ENCODE data around the gene PTGIS. TPM values are rescaled to one million over a fixed set of nuclear protein-coding genes. Genes with fewer than 3 reads are reported as not detected.

Gene PTGIS
- total RNA-seq, 2 experiments from 2014 or later = 0.04 to 0.08 TPM

GRCh38 chr20:49560646-49561045 lies 7.3 kb downstream of the PTGIS start:
- Mint-ChIP-seq H3K9me3 (peaks cover 7% of the 10 kb centered on the region), H3K27ac (no peak overlapping the region), H3K27me3 (peaks cover 86% of the 10 kb centered on the region), H3K36me3 (no peaks in the 10 kb centered on the region), H3K4me1 (no peaks in the 10 kb centered on the region), H3K4me3 (no peak overlapping the region)
- DNase-seq = no peak

- no peak overlapping the region for H3K27ac Mint-ChIP-seq
- DNase-seq = no peak
- peaks cover 8% of the 10 kb centered on the region for H3K9me3 Mint-ChIP-seq
- H3K4me3 Mint-ChIP-seq = no peak overlapping the region
- peaks cover 83% of the 10 kb centered on the region for H3K27me3 Mint-ChIP-seq
- no peaks in the 10 kb centered on the region for H3K36me3 Mint-ChIP-seq
- no peaks in the 10 kb centered on the region for H3K4me1 Mint-ChIP-seq
Observed at GRCh38 chr20:49560186-49560585, 7.8 kb downstream of the PTGIS start.

- H3K36me3 Mint-ChIP-seq = no peaks in the 10 kb centered on the region
- H3K9me3 Mint-ChIP-seq = peaks cover 8% of the 10 kb centered on the region
- DNase-seq = no peak
- no peak overlapping the region for H3K4me3 Mint-ChIP-seq
- no peaks in the 10 kb centered on the region for H3K4me1 Mint-ChIP-seq
- no peak overlapping the region for H3K27ac Mint-ChIP-seq
- peaks cover 83% of the 10 kb centered on the region for H3K27me3 Mint-ChIP-seq
Observed at GRCh38 chr20:49559411-49560081, 8.4 kb downstream of the PTGIS start.

GRCh38 chr20:49558826-49559225 lies 9.1 kb downstream of the PTGIS start:
- no peak for DNase-seq
- peaks cover 76% of the 10 kb centered on the region for H3K27me3 Mint-ChIP-seq
- H3K36me3 Mint-ChIP-seq = no peaks in the 10 kb centered on the region
- peaks cover 8% of the 10 kb centered on the region for H3K9me3 Mint-ChIP-seq
- H3K4me1 Mint-ChIP-seq = no peaks in the 10 kb centered on the region
- H3K27ac Mint-ChIP-seq = no peak overlapping the region
- no peak overlapping the region for H3K4me3 Mint-ChIP-seq

- H3K36me3 Mint-ChIP-seq = no peaks in the 10 kb centered on the region
Observed at GRCh38 chr20:49557449-49557848, 10.5 kb downstream of the PTGIS start.

GRCh38 chr20:49556621-49557020 lies 11.3 kb downstream of the PTGIS start:
- Mint-ChIP-seq H3K4me1 (no peaks in the 10 kb centered on the region), H3K27me3 (peaks cover 66% of the 10 kb centered on the region)

More at GRCh38 chr20:49557449-49557848, 10.5 kb downstream of the PTGIS start:
- H3K27me3 Mint-ChIP-seq = peaks cover 66% of the 10 kb centered on the region
- no peaks in the 10 kb centered on the region for H3K4me1 Mint-ChIP-seq
- H3K9me3 Mint-ChIP-seq = peaks cover 8% of the 10 kb centered on the region
- DNase-seq = no peak
- H3K27ac Mint-ChIP-seq = no peak overlapping the region
- no peak overlapping the region for H3K4me3 Mint-ChIP-seq

GRCh38 chr20:49549801-49550551 lies 18.0 kb downstream of the PTGIS start:
- Mint-ChIP-seq H3K27me3 (peaks cover 21% of the 10 kb centered on the region), H3K4me1 (no peaks in the 10 kb centered on the region), H3K36me3 (no peaks in the 10 kb centered on the region), H3K9me3 (peaks cover 5% of the 10 kb centered on the region), H3K27ac (no peak overlapping the region), H3K4me3 (no peak overlapping the region)
- DNase-seq = no peak

More at GRCh38 chr20:49556621-49557020, 11.3 kb downstream of the PTGIS start:
- no peaks in the 10 kb centered on the region for H3K36me3 Mint-ChIP-seq
- H3K9me3 Mint-ChIP-seq = peaks cover 8% of the 10 kb centered on the region
- no peak for DNase-seq
- no peak overlapping the region for H3K4me3 Mint-ChIP-seq
- no peak overlapping the region for H3K27ac Mint-ChIP-seq

GRCh38 chr20:49548371-49548947 lies 19.5 kb downstream of the PTGIS start:
- no peak for DNase-seq
- H3K27ac Mint-ChIP-seq = no peak overlapping the region
- H3K4me3 Mint-ChIP-seq = no peak overlapping the region
- H3K36me3 Mint-ChIP-seq = no peaks in the 10 kb centered on the region
- no peaks in the 10 kb centered on the region for H3K4me1 Mint-ChIP-seq
- H3K27me3 Mint-ChIP-seq = peaks cover 26% of the 10 kb centered on the region
- peaks cover 5% of the 10 kb centered on the region for H3K9me3 Mint-ChIP-seq

GRCh38 chr20:49545572-49545971 lies 22.4 kb downstream of the PTGIS start:
- Mint-ChIP-seq H3K9me3 (peaks cover 5% of the 10 kb centered on the region), H3K27ac (no peak overlapping the region), H3K36me3 (no peaks in the 10 kb centered on the region), H3K4me3 (no peak overlapping the region), H3K27me3 (peaks cover 15% of the 10 kb centered on the region), H3K4me1 (peaks cover 2% of the 10 kb centered on the region)
- no peak for DNase-seq

- Mint-ChIP-seq H3K36me3 (no peaks in the 10 kb centered on the region), H3K9me3 (peaks cover 5% of the 10 kb centered on the region), H3K27ac (no peak overlapping the region), H3K4me3 (no peak overlapping the region), H3K27me3 (peaks cover 23% of the 10 kb centered on the region), H3K4me1 (peaks cover 2% of the 10 kb centered on the region)
- DNase-seq = no peak
Observed at GRCh38 chr20:49544535-49544934, 23.4 kb downstream of the PTGIS start.

GRCh38 chr20:49543858-49544437 lies 24.0 kb downstream of the PTGIS start:
- peaks cover 29% of the 10 kb centered on the region for H3K27me3 Mint-ChIP-seq
- H3K4me1 Mint-ChIP-seq = peaks cover 2% of the 10 kb centered on the region
- no peaks in the 10 kb centered on the region for H3K36me3 Mint-ChIP-seq
- H3K4me3 Mint-ChIP-seq = no peak overlapping the region
- no peak overlapping the region for H3K27ac Mint-ChIP-seq
- no peak for DNase-seq
- peaks cover 6% of the 10 kb centered on the region for H3K9me3 Mint-ChIP-seq

GRCh38 chr20:49543071-49543857 lies 24.7 kb downstream of the PTGIS start:
- Mint-ChIP-seq H3K4me1 (peaks cover 2% of the 10 kb centered on the region), H3K9me3 (peaks cover 6% of the 10 kb centered on the region), H3K36me3 (no peaks in the 10 kb centered on the region), H3K27me3 (peaks cover 29% of the 10 kb centered on the region), H3K4me3 (no peak overlapping the region), H3K27ac (no peak overlapping the region)
- no peak for DNase-seq

GRCh38 chr20:49542514-49542991 lies 25.4 kb downstream of the PTGIS start:
- H3K4me3 Mint-ChIP-seq = no peak overlapping the region
- no peak for DNase-seq
- no peaks in the 10 kb centered on the region for H3K36me3 Mint-ChIP-seq
- peaks cover 6% of the 10 kb centered on the region for H3K9me3 Mint-ChIP-seq
- no peak overlapping the region for H3K27ac Mint-ChIP-seq
- H3K4me1 Mint-ChIP-seq = peaks cover 2% of the 10 kb centered on the region
- H3K27me3 Mint-ChIP-seq = peaks cover 32% of the 10 kb centered on the region

GRCh38 chr20:49541733-49542513 lies 26.0 kb downstream of the PTGIS start:
- no peak overlapping the region for H3K27ac Mint-ChIP-seq
- DNase-seq = peak; percentile 60
- H3K36me3 Mint-ChIP-seq = no peaks in the 10 kb centered on the region
- H3K9me3 Mint-ChIP-seq = peaks cover 6% of the 10 kb centered on the region
- peaks cover 2% of the 10 kb centered on the region for H3K4me1 Mint-ChIP-seq
- H3K27me3 Mint-ChIP-seq = peaks cover 38% of the 10 kb centered on the region
- no peak overlapping the region for H3K4me3 Mint-ChIP-seq

Measured in activated naive CD8-positive, alpha-beta T cell treated with anti-CD3 and anti-CD28 coated beads for 36 hours (primary cell).